GM18873 (cell line): ENCODE results near the gene GPR15LG.

ENCODE experiments used
- ATAC-seq: cut with Tn5 transposase; IDR thresholded peaks from one replicate; pipeline ENCODE4 v1.9.1; 2021; ENCODE audit warnings: mild to moderate bottlenecking, moderate library complexity, moderate number of reproducible peaks; ENCODE audit not compliant: unreplicated experiment, low FRiP score

The GPR15LG gene

GRCh38 chr10:84190621-84191020 lies 17.0 kb downstream of the GPR15LG start:
- no peak for ATAC-seq

GRCh38 chr10:84191106-84191505 lies 17.5 kb downstream of the GPR15LG start:
- ATAC-seq, result no peak

GRCh38 chr10:84193327-84193726 lies 19.7 kb downstream of the GPR15LG start:
- ATAC-seq, result no peak

GRCh38 chr10:84193846-84194423 lies 20.3 kb downstream of the GPR15LG start:
- ATAC-seq, result peak; percentile 21

- peak; percentile 50 for ATAC-seq
These were observed 20.9 kb downstream of the GPR15LG start, which contains the start of gene CDHR1 for GRCh38 chr10:84194424-84195043. Gene CDHR1 (plus strand): TSS chr10:84194537. CDS start chr10:84194761, 224 bp downstream.

GRCh38 chr10:84195044-84195830 lies 21.6 kb downstream of the GPR15LG start:
- ATAC-seq, result no peak

- ATAC-seq, result no peak
These were observed 22.5 kb downstream of the GPR15LG start for GRCh38 chr10:84196083-84196482.

- ATAC-seq, result no peak
These were observed 23.3 kb downstream of the GPR15LG start for GRCh38 chr10:84196941-84197340.

- ATAC-seq, result no peak
These were observed 24.0 kb downstream of the GPR15LG start for GRCh38 chr10:84197643-84198042.

- no peak for ATAC-seq
These were observed 24.8 kb downstream of the GPR15LG start for GRCh38 chr10:84198206-84198915.

- ATAC-seq, result no peak
These were observed 27.1 kb downstream of the GPR15LG start for GRCh38 chr10:84200537-84201243.

- ATAC-seq, result no peak
These were observed 27.6 kb downstream of the GPR15LG start for GRCh38 chr10:84201244-84201606.

- ATAC-seq, result no peak
These were observed 28.1 kb downstream of the GPR15LG start for GRCh38 chr10:84201682-84202081.

- no peak for ATAC-seq
These were observed 28.7 kb downstream of the GPR15LG start for GRCh38 chr10:84202349-84202748.

- ATAC-seq, result no peak
These were observed 30.5 kb downstream of the GPR15LG start for GRCh38 chr10:84204122-84204521.

GRCh38 chr10:84204610-84205009 lies 31.0 kb downstream of the GPR15LG start:
- ATAC-seq, result no peak

- ATAC-seq, result peak; percentile 80
These were observed 31.6 kb downstream of the GPR15LG start for GRCh38 chr10:84205049-84205852.

- no peak for ATAC-seq
These were observed 32.4 kb downstream of the GPR15LG start for GRCh38 chr10:84205853-84206525.

GRCh38 chr10:84208023-84208422 lies 34.4 kb downstream of the GPR15LG start:
- ATAC-seq, result no peak
